G401.6 (cell line): ENCODE data around the gene CARM1.
"Not testable (repeated sequence)": the region's sequence is repeated elsewhere in the genome, so short reads cannot be mapped to it uniquely, and the experiment has no call there.

Experiments used
- FAIRE-seq: peaks from 2 replicates; lab custom pipeline; 2012; peaks lifted over from hg19 to GRCh38; lab: Jason Lieb, UNC

Gene CARM1

GRCh38 chr19:10876459-10877240 lies 5.3 kb downstream of the CARM1 start:
- FAIRE-seq = no peak

GRCh38 chr19:10877608-10878007 lies 6.3 kb downstream of the CARM1 start:
- FAIRE-seq = not testable (repeated sequence)

GRCh38 chr19:10878253-10878652 lies 6.9 kb downstream of the CARM1 start:
- no peak for FAIRE-seq

- no peak for FAIRE-seq
Observed at GRCh38 chr19:10881403-10882107, 10.2 kb downstream of the CARM1 start.

GRCh38 chr19:10882108-10882457 lies 10.7 kb downstream of the CARM1 start:
- no peak for FAIRE-seq

GRCh38 chr19:10884274-10884673 lies 12.9 kb downstream of the CARM1 start:
- no peak for FAIRE-seq

- FAIRE-seq = no peak
Observed at GRCh38 chr19:10885201-10886169, 14.1 kb downstream of the CARM1 start.

GRCh38 chr19:10887616-10888367 lies 16.4 kb downstream of the CARM1 start:
- FAIRE-seq = no peak

- no peak for FAIRE-seq
Observed at GRCh38 chr19:10888421-10888866, 17.1 kb downstream of the CARM1 start.

- FAIRE-seq = no peak
Observed at GRCh38 chr19:10889880-10890279, 18.5 kb downstream of the CARM1 start.

- FAIRE-seq = no peak
Observed at GRCh38 chr19:10891405-10892086, 20.2 kb downstream of the CARM1 start.

- FAIRE-seq = no peak
Observed at GRCh38 chr19:10892256-10892655, 20.9 kb downstream of the CARM1 start.

GRCh38 chr19:10894911-10895213 lies 23.5 kb downstream of the CARM1 start:
- FAIRE-seq = no peak

GRCh38 chr19:10895363-10895762 lies 24.0 kb downstream of the CARM1 start:
- FAIRE-seq = no peak

- FAIRE-seq = no peak
Observed at GRCh38 chr19:10895920-10896319, 24.6 kb downstream of the CARM1 start.

- no peak for FAIRE-seq
Observed at GRCh38 chr19:10896851-10897526, 25.6 kb downstream of the CARM1 start.

GRCh38 chr19:10898633-10899032 lies 27.3 kb downstream of the CARM1 start:
- FAIRE-seq = no peak

GRCh38 chr19:10899151-10899653 lies 27.8 kb downstream of the CARM1 start:
- no peak for FAIRE-seq

- FAIRE-seq = no peak
Observed at GRCh38 chr19:10907925-10908324, 36.6 kb downstream of the CARM1 start.

GRCh38 chr19:10908380-10908960 lies 37.1 kb downstream of the CARM1 start:
- FAIRE-seq = no peak
